Liver (tissue), 9 donors: ENCODE results near the gene ZNF681. TPM values are rescaled to one million over a fixed set of nuclear protein-coding genes. Genes with fewer than 3 reads are reported as not detected.

ENCODE experiments used
- DNase-seq: peaks from one replicate; pipeline ENCODE4 v3.0.0-alpha.2; 2017; ENCODE audit warnings: low spot score
- H3K27ac ChIP-seq, 2 donors: one replicate each; pipeline ENCODE4 v1.7.0; 2013; ENCODE audit warnings: inconsistent platforms in 2 of 2, low read length in 2 of 2, control low read depth in 1 of 2, low read depth in 1 of 2, mild to moderate bottlenecking in 1 of 2
- H3K27me3 ChIP-seq, 4 donors: one replicate each; pipeline versions ENCODE4 v1.6.1 to v1.7.0; 2013; ENCODE audit warnings: low read length in 3 of 4, inconsistent platforms in 1 of 4, mild to moderate bottlenecking in 1 of 4, moderate library complexity in 1 of 4; ENCODE audit not compliant: control insufficient read depth in 4 of 4, insufficient read depth in 4 of 4
- H3K36me3 ChIP-seq, 4 donors: one replicate each; pipeline versions ENCODE4 v1.6.1 to v1.7.0; 2013; ENCODE audit warnings: low read length in 3 of 4, mild to moderate bottlenecking in 3 of 4, low read depth in 1 of 4, moderate library complexity in 1 of 4; ENCODE audit not compliant: control insufficient read depth in 4 of 4, insufficient read depth in 3 of 4
- H3K4me1 ChIP-seq, 4 donors: one replicate each; pipeline versions ENCODE4 v1.6.1 to v1.7.0; 2013; ENCODE audit warnings: low read length in 3 of 4, mild to moderate bottlenecking in 3 of 4, moderate library complexity in 1 of 4; ENCODE audit not compliant: control insufficient read depth in 4 of 4, insufficient read depth in 4 of 4
- H3K4me3 ChIP-seq, 3 donors: one replicate each; pipeline versions ENCODE4 v1.6.1 to v1.7.0; 2013; ENCODE audit warnings: low read length in 3 of 3, control low read depth in 1 of 3, low read depth in 1 of 3, mild to moderate bottlenecking in 1 of 3
- H3K9ac ChIP-seq, 2 donors: one replicate each; pipeline ENCODE4 v1.7.0; 2013; ENCODE audit warnings: low read length in 2 of 2, mild to moderate bottlenecking in 2 of 2, moderate library complexity in 2 of 2, control low read depth in 1 of 2, low read depth in 1 of 2
- H3K9me3 ChIP-seq, 4 donors: one replicate each; pipeline versions ENCODE4 v1.6.1 to v1.7.0; 2013; ENCODE audit warnings: low read length in 3 of 4; ENCODE audit not compliant: control insufficient read depth in 4 of 4
- ATF3 ChIP-seq: IDR thresholded peaks from 2 replicates; pipeline ENCODE4 v1.6.1; 2016; ENCODE audit warnings: antibody characterized with exemption
- CTCF ChIP-seq: fragments of 150-350 bp; IDR thresholded peaks from 2 replicates; pipeline ENCODE4 v1.5.1; 2017; ENCODE audit warnings: improper control_type of control experiment, low read depth, low read length; ENCODE audit not compliant: missing input control
- EGR1 ChIP-seq, 2 donors: IDR thresholded peaks; 2 replicates each; pipeline ENCODE4 v1.6.1; 2016 to 2018; ENCODE audit warnings: antibody characterized with exemption in 2 of 2, low read depth in 2 of 2
- FOXA1 ChIP-seq: IDR thresholded peaks from 2 replicates; pipeline ENCODE4 v1.6.1; 2016; ENCODE audit warnings: antibody characterized with exemption
- FOXA2 ChIP-seq: IDR thresholded peaks from 2 replicates; pipeline ENCODE4 v1.6.1; 2016; ENCODE audit warnings: antibody characterized with exemption
- GABPA ChIP-seq, 2 donors: IDR thresholded peaks in 1 of 2; conservative IDR thresholded peaks in 1 of 2; 2 replicates each; pipeline ENCODE4 v1.6.1; 2016; ENCODE audit warnings: antibody characterized with exemption in 2 of 2, mild to moderate bottlenecking in 1 of 2, moderate library complexity in 1 of 2
- HNF4A ChIP-seq, 2 donors: conservative IDR thresholded peaks; 2 replicates each; pipeline ENCODE4 v1.6.1; 2016; ENCODE audit warnings: antibody characterized with exemption in 2 of 2, mild to moderate bottlenecking in 2 of 2
- HNF4G ChIP-seq: IDR thresholded peaks from 2 replicates; pipeline ENCODE4 v1.6.1; 2016; ENCODE audit warnings: antibody characterized with exemption
- JUND ChIP-seq, 2 donors: IDR thresholded peaks; 2 replicates each; pipeline ENCODE4 v1.6.1; 2016; ENCODE audit warnings: antibody characterized with exemption in 2 of 2
- NR2F2 ChIP-seq: IDR thresholded peaks from 2 replicates; pipeline ENCODE4 v1.6.1; 2016; ENCODE audit warnings: antibody characterized with exemption
- REST ChIP-seq: IDR thresholded peaks from 2 replicates; pipeline ENCODE4 v1.6.1; 2016; ENCODE audit warnings: antibody characterized with exemption, mild to moderate bottlenecking
- RXRA ChIP-seq, 2 donors: IDR thresholded peaks; 2 replicates each; pipeline ENCODE4 v1.6.1; 2017 to 2018; ENCODE audit warnings: antibody characterized with exemption in 2 of 2, mild to moderate bottlenecking in 1 of 2
- SP1 ChIP-seq: IDR thresholded peaks from 2 replicates; pipeline ENCODE4 v1.6.1; 2018; ENCODE audit warnings: antibody characterized with exemption, mild to moderate bottlenecking
- TAF1 ChIP-seq: conservative IDR thresholded peaks from 2 replicates; pipeline ENCODE4 v1.6.1; 2016; ENCODE audit warnings: antibody characterized with exemption, mild to moderate bottlenecking
- YY1 ChIP-seq: IDR thresholded peaks from 2 replicates; pipeline ENCODE4 v1.6.1; 2016; ENCODE audit warnings: antibody characterized with exemption, mild to moderate bottlenecking
- WGBS: extraction: QIAGEN DNeasy Blood & Tissue Kit; methylation state at CpG from one replicate; pipeline ENCODE4 v1.1.7; 2013; 5-methylcytosine and 5-hydroxymethylcytosine counted together
- polyA plus RNA-seq, 2 donors: library from polyadenylated mRNA; stranded (reverse) in 1 of 2; unstranded in 1 of 2; fragments of 200-250 nt in 1 of 2; fragments of >200 nt in 1 of 2; fragmentation: Nextera tagmentation in 1 of 2; extraction: Ambion mirVana in 1 of 2; gene quantifications; one replicate each; pipeline versions ENCODE4 v1.2.1 to v1.2.3, GENCODE V29; 2013 to 2015
- total RNA-seq, 2 donors: library from RNA; depleted of rRNA; stranded (reverse); fragments of >200 nt; gene quantifications; one replicate each; pipeline ENCODE4 v1.2.3, GENCODE V29; 2014
- donor health status: healthy.
- donor health status: healthy.
- donor health status: healthy.
- donor health status: healthy.
- donor health status: healthy.

Gene ZNF681
- total and polyA plus RNA-seq, 4 donors: 0.06 to 2.8 (median 0.27) TPM

- no peak for TF ChIP-seq CTCF
- no peak for TF ChIP-seq FOXA2
- TF ChIP-seq TAF1: no peak
- no peak for TF ChIP-seq NR2F2
- TF ChIP-seq SP1: no peak
- no peak for TF ChIP-seq HNF4G
Measured at GRCh38 chr19:23792784-23793183, 34.1 kb upstream of the ZNF681 start (continued).

- DNase-seq: no peak
- Histone ChIP-seq H3K9me3 (peaks cover 0 to 5% (median 0%) of the 10 kb centered on the region in 4 donors), H3K4me3 (no peak overlapping the region), H3K36me3 (no peaks in the 10 kb centered on the region), H3K4me1 (no peaks in the 10 kb centered on the region), H3K27me3 (no peaks in the 10 kb centered on the region), H3K27ac (no peak overlapping the region), H3K9ac (no peak overlapping the region)
- WGBS: 84% methylated on average over 17 of the region's 17 CpGs
- no peak for TF ChIP-seq JUND (IDR thresholded peaks at IDR 0.05)
- TF ChIP-seq HNF4G: no peak
- no peak for TF ChIP-seq FOXA1
- TF ChIP-seq ATF3: no peak
- TF ChIP-seq EGR1 (IDR thresholded peaks at IDR 0.05; ENCODE audit: low read depth in 2 of 2): no peak
- TF ChIP-seq CTCF: no peak
- TF ChIP-seq HNF4A (conservative IDR thresholded peaks at IDR 0.05): no peak
- TF ChIP-seq TAF1: no peak
- TF ChIP-seq REST: no peak
- TF ChIP-seq YY1: no peak
- TF ChIP-seq NR2F2: no peak
- no peak for TF ChIP-seq GABPA (IDR thresholded peaks at IDR 0.05 in 1 of 2, conservative IDR thresholded peaks at IDR 0.05 in 1 of 2)
- no peak for TF ChIP-seq FOXA2
- no peak for TF ChIP-seq SP1
- TF ChIP-seq RXRA (IDR thresholded peaks at IDR 0.05): no peak
Measured at GRCh38 chr19:23790641-23791488, 32.2 kb upstream of the ZNF681 start.
